Natural killer cell (primary cell): ENCODE results near the gene AGR2. TPM values are rescaled to one million over a fixed set of nuclear protein-coding genes. Genes with fewer than 3 reads are reported as not detected.

Source experiments
- ATAC-seq, 3 donors: fragments of 150-1000 bp in 2 of 3; fragments of 200-7000 bp in 1 of 3; cut with Tn5 transposase; 1 replicate in 1 of 3; 2 replicates in 2 of 3; pipeline ENCODE4 v1.10.0; 2021; ENCODE audit warnings: mild to moderate bottlenecking in 2 of 3, moderate library complexity in 2 of 3
- DNase-seq, 2 donors: peaks; one replicate each; pipeline versions ENCODE4 v3.0.0 to v3.0.0-alpha.2; 2013 to 2021; ENCODE audit warnings: mixed read lengths in 1 of 2
- H3K27ac ChIP-seq: one replicate; pipeline ENCODE4 v1.5.1; 2013; ENCODE audit warnings: mild to moderate bottlenecking, low read length
- H3K27me3 ChIP-seq: one replicate; pipeline ENCODE4 v1.6.1; 2013; ENCODE audit warnings: low read length; ENCODE audit not compliant: control insufficient read depth, insufficient read depth
- H3K36me3 ChIP-seq: one replicate; pipeline ENCODE4 v1.6.1; 2013; ENCODE audit warnings: low read length; ENCODE audit not compliant: control insufficient read depth, insufficient read depth
- H3K4me1 ChIP-seq: one replicate; pipeline ENCODE4 v1.6.1; 2013; ENCODE audit warnings: low read length; ENCODE audit not compliant: control insufficient read depth, insufficient read depth
- H3K4me3 ChIP-seq: one replicate; pipeline ENCODE4 v1.5.1; 2013; ENCODE audit warnings: low read length
- H3K9me3 ChIP-seq: one replicate; pipeline ENCODE4 v1.6.1; 2013; ENCODE audit warnings: low read length; ENCODE audit not compliant: control insufficient read depth, insufficient read depth
- H3K27ac Mint-ChIP-seq, 2 donors: one replicate each; pipeline ENCODE4 v1.8.0; 2022; ENCODE audit warnings: mild to moderate bottlenecking in 2 of 2, mixed read lengths in 2 of 2, moderate library complexity in 1 of 2
- H3K27me3 Mint-ChIP-seq, 2 donors: one replicate each; pipeline ENCODE4 v1.8.0; 2022; ENCODE audit warnings: low read depth in 2 of 2, mixed read lengths in 2 of 2
- H3K36me3 Mint-ChIP-seq: one replicate; pipeline ENCODE4 v1.8.0; 2022; ENCODE audit warnings: mixed read lengths
- H3K4me1 Mint-ChIP-seq, 2 donors: one replicate each; pipeline ENCODE4 v1.8.0; 2022; ENCODE audit warnings: mixed read lengths in 2 of 2
- H3K4me3 Mint-ChIP-seq: one replicate; pipeline ENCODE4 v1.8.0; 2022; ENCODE audit warnings: mild to moderate bottlenecking, moderate library complexity, mixed read lengths
- H3K9me3 Mint-ChIP-seq, 2 donors: one replicate each; pipeline ENCODE4 v1.8.0; 2022; ENCODE audit warnings: mixed read lengths in 2 of 2
- CTCF ChIP-seq: fragments of 200-600 bp; IDR thresholded peaks from one replicate; pipeline ENCODE4 v1.8.0; 2022; ENCODE audit warnings: antibody characterized with exemption
- WGBS: methylation state at CpG from one replicate; pipeline ENCODE4 v1.1.7; 2013; ENCODE audit warnings: missing lambda C conversion rate; ENCODE audit not compliant: insufficient coverage; 5-methylcytosine and 5-hydroxymethylcytosine counted together
- intact Hi-C: fragments of 100-400 bp; cut with micrococcal nuclease; formaldehyde crosslinking; loops from one replicate; pipeline ENCODE4 v1.14.2; 2022
- total RNA-seq, 4 donors: library from RNA; stranded (reverse); fragments of 120-200 nt in 1 of 4; gene quantifications; one replicate each; pipeline versions ENCODE4 v1.2.3 to v1.2.4, GENCODE V29; 2013 to 2022

The AGR2 gene
- total RNA-seq, 3 donors from 2014 or later (not counting 1 experiment from before 2014, with no cell fraction given): not detected

- Histone ChIP-seq H3K9me3 (no peaks in the 10 kb centered on the region), H3K4me3 (no peak overlapping the region), H3K4me1 (no peaks in the 10 kb centered on the region), H3K27me3 (no peaks in the 10 kb centered on the region), H3K27ac (no peak overlapping the region), H3K36me3 (no peaks in the 10 kb centered on the region)
- TF ChIP-seq CTCF: no peak
- H3K27ac Mint-ChIP-seq: no peak overlapping the region
- 89% methylated on average over 1 of the region's 1 CpG for WGBS
- H3K4me1 Mint-ChIP-seq: no peaks in the 10 kb centered on the region
- DNase-seq (no peak), ATAC-seq (no peak)
- intact Hi-C loops: no loop called here
- H3K9me3 Mint-ChIP-seq: no peaks in the 10 kb centered on the region
- H3K36me3 Mint-ChIP-seq: no peaks in the 10 kb centered on the region
- H3K4me3 Mint-ChIP-seq: no peak overlapping the region
- H3K27me3 Mint-ChIP-seq: peaks cover 0 to 20% of the 10 kb centered on the region in 2 donors
These were observed 34.1 kb upstream of the AGR2 start for GRCh38 chr7:16838891-16839290.

- no peak overlapping the region for H3K4me3 Mint-ChIP-seq
- Histone ChIP-seq H3K9me3 (no peaks in the 10 kb centered on the region), H3K27me3 (no peaks in the 10 kb centered on the region), H3K27ac (no peak overlapping the region), H3K36me3 (no peaks in the 10 kb centered on the region), H3K4me1 (no peaks in the 10 kb centered on the region), H3K4me3 (no peak overlapping the region)
- H3K36me3 Mint-ChIP-seq: no peaks in the 10 kb centered on the region
- H3K4me1 Mint-ChIP-seq: no peaks in the 10 kb centered on the region
- H3K9me3 Mint-ChIP-seq: no peaks in the 10 kb centered on the region
- H3K27ac Mint-ChIP-seq: no peak overlapping the region
- intact Hi-C loops: no loop called here
- 67% methylated on average over 2 of the region's 3 CpGs for WGBS
- H3K27me3 Mint-ChIP-seq: peaks cover 0 to 20% of the 10 kb centered on the region in 2 donors
- ATAC-seq: no peak
- DNase-seq: no peak
- no peak for TF ChIP-seq CTCF
These were observed 33.6 kb upstream of the AGR2 start for GRCh38 chr7:16838386-16838785.

GRCh38 chr7:16836481-16836880 lies 31.7 kb upstream of the AGR2 start:
- Mint-ChIP-seq H3K27me3 (peaks cover 0 to 20% of the 10 kb centered on the region in 2 donors), H3K36me3 (no peaks in the 10 kb centered on the region), H3K4me1 (no peaks in the 10 kb centered on the region), H3K9me3 (no peaks in the 10 kb centered on the region), H3K27ac (no peak overlapping the region), H3K4me3 (no peak overlapping the region)
- no peak overlapping the region for H3K4me3 ChIP-seq
- H3K27me3 ChIP-seq: no peaks in the 10 kb centered on the region
- TF ChIP-seq CTCF: no peak
- no peaks in the 10 kb centered on the region for H3K36me3 ChIP-seq
- DNase-seq: no peak
- no peak overlapping the region for H3K27ac ChIP-seq
- intact Hi-C loops: no loop called here
- no peak for ATAC-seq
- WGBS: 78% methylated on average over 4 of the region's 5 CpGs
- no peaks in the 10 kb centered on the region for H3K4me1 ChIP-seq
- no peaks in the 10 kb centered on the region for H3K9me3 ChIP-seq

GRCh38 chr7:16833373-16833772 lies 28.6 kb upstream of the AGR2 start:
- Histone ChIP-seq H3K27me3 (no peaks in the 10 kb centered on the region), H3K4me1 (no peaks in the 10 kb centered on the region), H3K4me3 (no peak overlapping the region), H3K36me3 (no peaks in the 10 kb centered on the region), H3K27ac (no peak overlapping the region), H3K9me3 (no peaks in the 10 kb centered on the region)
- H3K9me3 Mint-ChIP-seq: peaks cover 2 to 5% of the 10 kb centered on the region in 2 donors
- no peak overlapping the region for H3K4me3 Mint-ChIP-seq
- peaks cover 4 to 20% of the 10 kb centered on the region in 2 donors for H3K27me3 Mint-ChIP-seq
- no peaks in the 10 kb centered on the region for H3K36me3 Mint-ChIP-seq
- DNase-seq (no peak), ATAC-seq (no peak)
- no peaks in the 10 kb centered on the region for H3K4me1 Mint-ChIP-seq
- intact Hi-C loops: no loop called here
- H3K27ac Mint-ChIP-seq: no peak overlapping the region
- WGBS: 89% methylated on average over 1 of the region's 1 CpG
- TF ChIP-seq CTCF: no peak
